Neural progenitor cell (in vitro differentiated cells): ENCODE measurements around the gene CLRN3. TPM values are rescaled to one million over a fixed set of nuclear protein-coding genes. Genes with fewer than 3 reads are reported as not detected.

Source experiments
- DNase-seq: peaks from one replicate; pipeline ENCODE4 v3.0.0-alpha.2; 2016; ENCODE audit warnings: low spot score
- H2AFZ ChIP-seq: fragments of 200-600 bp; sonication (generic); replicated peaks from 2 replicates; pipeline ENCODE4 v1.6.1; 2016; ENCODE audit warnings: antibody characterized with exemption
- H3F3A ChIP-seq: fragments of 200-600 bp; sonication (generic); 2 replicates; pipeline ENCODE4 v1.6.1; 2016; ENCODE audit warnings: antibody characterized with exemption, low read depth
- H3K27ac ChIP-seq: fragments of 200-600 bp; sonication (generic); 2 replicates; pipeline ENCODE4 v1.5.1; 2016; ENCODE audit warnings: mild to moderate bottlenecking
- H3K27me3 ChIP-seq: fragments of 200-600 bp; sonication (generic); 2 replicates; pipeline ENCODE4 v1.6.1; 2016; ENCODE audit warnings: mild to moderate bottlenecking, moderate library complexity
- H3K36me3 ChIP-seq: fragments of 200-600 bp; sonication (generic); 2 replicates; pipeline ENCODE4 v1.5.1; 2016
- H3K4me1 ChIP-seq: fragments of 200-600 bp; sonication (generic); 2 replicates; pipeline ENCODE4 v1.6.1; 2016; ENCODE audit warnings: mixed run types
- H3K4me2 ChIP-seq: fragments of 200-600 bp; sonication (generic); 2 replicates; pipeline ENCODE4 v1.6.1; 2016
- H3K4me3 ChIP-seq: fragments of 200-600 bp; sonication (generic); 2 replicates; pipeline ENCODE4 v1.5.1; 2016
- H3K79me2 ChIP-seq: fragments of 200-600 bp; sonication (generic); 2 replicates; pipeline ENCODE4 v1.6.1; 2016; ENCODE audit warnings: low read depth
- H3K9ac ChIP-seq: fragments of 200-600 bp; sonication (generic); 2 replicates; pipeline ENCODE4 v1.6.1; 2016
- H3K9me3 ChIP-seq: fragments of 200-600 bp; sonication (generic); 2 replicates; pipeline ENCODE4 v1.5.1; 2016; ENCODE audit warnings: low read depth
- H4K20me1 ChIP-seq: fragments of 200-600 bp; sonication (generic); 2 replicates; pipeline ENCODE4 v1.6.1; 2016; ENCODE audit warnings: low read depth
- H3K27ac Mint-ChIP-seq: 3 replicates; pipeline ENCODE4 v1.8.0; 2021; ENCODE audit warnings: mixed read lengths
- H3K27me3 Mint-ChIP-seq: 2 replicates; pipeline ENCODE4 v1.8.0; 2022; ENCODE audit warnings: low read depth, mild to moderate bottlenecking, inconsistent platforms, moderate library complexity, mixed read lengths; ENCODE audit not compliant: insufficient read depth
- H3K36me3 Mint-ChIP-seq: 3 replicates; pipeline ENCODE4 v1.8.0; 2021; ENCODE audit warnings: mixed read lengths
- H3K4me1 Mint-ChIP-seq: 3 replicates; pipeline ENCODE4 v1.8.0; 2021; ENCODE audit warnings: mixed read lengths
- H3K4me3 Mint-ChIP-seq: 3 replicates; pipeline ENCODE4 v1.8.0; 2021; ENCODE audit warnings: mild to moderate bottlenecking, moderate library complexity, mixed read lengths
- H3K9me3 Mint-ChIP-seq: 3 replicates; pipeline ENCODE4 v1.8.0; 2020; ENCODE audit warnings: mixed read lengths
- CTCF ChIP-seq: fragments of 200-600 bp; sonication (generic); IDR thresholded peaks from 2 replicates; pipeline ENCODE4 v1.5.1; 2017; ENCODE audit warnings: antibody characterized with exemption, mild to moderate bottlenecking
- EZH2 ChIP-seq: fragments of 200-600 bp; sonication (generic); IDR thresholded peaks from 2 replicates; pipeline ENCODE4 v1.6.1; 2017; ENCODE audit warnings: antibody characterized with exemption, mild to moderate bottlenecking, moderate library complexity
- EZH2phosphoT487 ChIP-seq: fragments of 200-600 bp; sonication (generic); IDR thresholded peaks from 2 replicates; pipeline ENCODE4 v1.6.1; 2017; ENCODE audit warnings: antibody characterized with exemption
- total RNA-seq: library from RNA; depleted of rRNA; stranded (reverse); fragments of >200 nt; gene quantifications from 2 replicates; pipeline ENCODE4 v1.2.3, GENCODE V29; 2015; ENCODE audit warnings: low replicate concordance

CLRN3 gene
- total RNA-seq, 1 donor from 2014 or later: not detected

- DNase-seq: no peak
- H3K9ac ChIP-seq: no peak overlapping the region
- H3K4me1 ChIP-seq: no peaks in the 10 kb centered on the region
- no peak overlapping the region for H3K27ac ChIP-seq
- no peaks in the 10 kb centered on the region for H3F3A ChIP-seq
- Mint-ChIP-seq H3K36me3 (no peaks in the 10 kb centered on the region), H3K27me3 (peaks cover 3% of the 10 kb centered on the region), H3K27ac (no peak overlapping the region), H3K4me3 (no peak overlapping the region), H3K4me1 (peaks cover 11% of the 10 kb centered on the region), H3K9me3 (no peaks in the 10 kb centered on the region)
- no peak overlapping the region for H3K4me2 ChIP-seq
- H3K79me2 ChIP-seq: no peaks in the 10 kb centered on the region
- no peak overlapping the region for H3K4me3 ChIP-seq
- TF ChIP-seq CTCF (no peak), EZH2 (no peak), EZH2phosphoT487 (no peak)
- no peaks in the 10 kb centered on the region for H3K27me3 ChIP-seq
- no peaks in the 10 kb centered on the region for H4K20me1 ChIP-seq
- no peak overlapping the region for H2AFZ ChIP-seq
- no peaks in the 10 kb centered on the region for H3K9me3 ChIP-seq
- H3K36me3 ChIP-seq: no peaks in the 10 kb centered on the region
Measured at GRCh38 chr10:127934383-127934782, 41.6 kb upstream of the CLRN3 start.

GRCh38 chr10:127933271-127933670, 40.5 kb upstream of the CLRN3 start:
- Histone ChIP-seq H3K4me2 (no peak overlapping the region), H3K9me3 (no peaks in the 10 kb centered on the region), H4K20me1 (no peaks in the 10 kb centered on the region), H3K79me2 (no peaks in the 10 kb centered on the region), H3F3A (no peaks in the 10 kb centered on the region), H3K4me3 (no peak overlapping the region), H3K9ac (no peak overlapping the region), H3K27me3 (no peaks in the 10 kb centered on the region), H2AFZ (no peak overlapping the region), H3K36me3 (no peaks in the 10 kb centered on the region), H3K27ac (no peak overlapping the region), H3K4me1 (no peaks in the 10 kb centered on the region)
- Mint-ChIP-seq H3K27ac (no peak overlapping the region), H3K36me3 (no peaks in the 10 kb centered on the region), H3K4me3 (no peak overlapping the region), H3K9me3 (no peaks in the 10 kb centered on the region), H3K27me3 (no peaks in the 10 kb centered on the region), H3K4me1 (peaks cover 13% of the 10 kb centered on the region)
- TF ChIP-seq CTCF: no peak
- DNase-seq: no peak

DNA sequence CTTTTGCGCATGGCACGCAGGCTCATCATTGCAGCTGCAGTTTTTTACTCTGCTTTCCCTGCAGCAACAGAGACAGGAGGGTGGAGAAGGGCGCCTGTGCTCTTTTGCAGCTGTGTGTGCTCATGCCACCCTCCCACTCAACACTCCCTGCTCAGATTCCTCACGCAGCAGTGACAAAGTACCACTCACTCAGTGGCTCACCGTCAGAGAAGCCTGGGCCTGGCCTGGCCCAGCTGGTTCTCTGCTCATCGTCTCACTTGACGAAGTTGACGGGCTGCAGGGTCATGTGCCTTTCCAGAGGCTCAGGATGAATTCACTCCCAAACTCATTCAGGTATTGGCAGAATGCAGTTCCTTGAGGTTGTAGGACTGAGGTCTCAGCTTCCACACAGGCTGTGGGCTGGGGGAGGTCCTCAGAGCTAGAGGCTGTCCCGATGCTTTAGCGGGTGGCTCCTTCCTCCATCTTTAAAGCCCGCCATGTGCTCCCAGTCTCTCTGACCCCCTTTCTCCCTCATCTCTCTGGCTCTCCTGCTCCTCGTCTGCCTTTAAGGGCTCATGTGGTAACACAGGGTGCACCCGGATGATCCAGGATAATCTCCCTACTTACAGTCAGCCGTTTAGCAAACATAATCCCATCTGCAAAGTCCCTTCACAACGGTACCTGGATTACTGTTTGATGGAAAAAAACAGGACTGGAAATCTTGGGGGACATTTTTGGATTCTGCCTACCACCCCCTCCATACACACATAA, 40.0 kb upstream of the CLRN3 start:
- DNase-seq: no peak
- H3K36me3 ChIP-seq: no peaks in the 10 kb centered on the region
- no peak overlapping the region for H3K4me3 ChIP-seq
- Mint-ChIP-seq H3K9me3 (no peaks in the 10 kb centered on the region), H3K4me1 (peaks cover 11% of the 10 kb centered on the region), H3K4me3 (no peak overlapping the region), H3K36me3 (no peaks in the 10 kb centered on the region), H3K27me3 (no peaks in the 10 kb centered on the region), H3K27ac (no peak overlapping the region)
- no peaks in the 10 kb centered on the region for H3K27me3 ChIP-seq
- H3K4me2 ChIP-seq: no peak overlapping the region
- H3K79me2 ChIP-seq: no peaks in the 10 kb centered on the region
- no peak for TF ChIP-seq EZH2phosphoT487
- no peak for TF ChIP-seq CTCF
- no peak for TF ChIP-seq EZH2
- no peak overlapping the region for H2AFZ ChIP-seq
- no peaks in the 10 kb centered on the region for H3K9me3 ChIP-seq
- no peak overlapping the region for H3K27ac ChIP-seq
- no peaks in the 10 kb centered on the region for H3K4me1 ChIP-seq
- H3F3A ChIP-seq: no peaks in the 10 kb centered on the region
- H3K9ac ChIP-seq: no peak overlapping the region
- H4K20me1 ChIP-seq: no peaks in the 10 kb centered on the region
